C4-2B (cell line): ENCODE data around the gene PSKH1.

Experiments used
- CTCF ChIP-seq: fragments of 450-650 bp; conservative IDR thresholded peaks from 2 replicates; pipeline ENCODE4 v1.5.1; 2017; ENCODE audit warnings: mild to moderate bottlenecking
- ZFX ChIP-seq: fragments of 450-650 bp; IDR thresholded peaks from 2 replicates; pipeline ENCODE4 v1.6.1; 2017

DNA sequence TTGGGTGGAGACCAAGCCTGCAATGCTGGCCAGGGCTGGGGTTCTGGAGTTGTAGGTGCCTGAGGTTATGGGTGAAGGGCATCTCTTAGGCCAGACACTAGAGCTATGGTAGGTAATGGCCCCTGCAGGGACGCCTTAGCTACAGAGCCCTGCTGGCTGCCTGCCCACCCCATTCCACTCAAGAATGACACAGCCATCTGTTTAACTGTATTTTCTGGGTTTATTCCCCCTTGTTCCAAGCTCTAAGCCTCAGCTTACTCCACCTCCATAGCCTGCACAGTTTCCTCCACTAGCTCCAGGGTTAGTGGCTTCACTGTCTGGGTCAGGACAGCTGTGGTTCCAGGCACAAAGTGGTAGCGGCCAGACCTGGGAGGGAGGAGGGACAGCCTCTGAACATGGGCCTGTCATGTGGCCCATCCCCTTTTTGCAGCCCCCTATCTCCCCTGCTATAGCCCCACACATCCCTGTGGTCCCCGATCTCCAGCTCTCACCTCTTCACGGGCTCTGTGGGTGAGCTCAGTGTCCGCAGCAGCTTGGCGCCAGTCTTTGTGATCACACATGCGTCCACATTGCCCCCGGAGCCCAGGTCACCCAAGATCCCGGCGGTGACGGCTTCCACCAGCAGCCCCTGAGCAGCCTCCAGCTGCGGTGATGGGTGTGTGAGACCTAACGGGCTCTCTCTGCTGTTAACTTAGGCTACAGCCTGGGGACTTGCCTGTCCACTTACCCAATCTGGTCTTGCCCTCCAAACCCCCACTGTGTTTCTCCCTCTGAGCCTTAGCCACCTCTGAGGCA is 41.4 kb downstream of the PSKH1 start:
- TF ChIP-seq ZFX, result no peak
- no peak for TF ChIP-seq CTCF
